ENCODE data around the gene MAPK10.

DNA sequence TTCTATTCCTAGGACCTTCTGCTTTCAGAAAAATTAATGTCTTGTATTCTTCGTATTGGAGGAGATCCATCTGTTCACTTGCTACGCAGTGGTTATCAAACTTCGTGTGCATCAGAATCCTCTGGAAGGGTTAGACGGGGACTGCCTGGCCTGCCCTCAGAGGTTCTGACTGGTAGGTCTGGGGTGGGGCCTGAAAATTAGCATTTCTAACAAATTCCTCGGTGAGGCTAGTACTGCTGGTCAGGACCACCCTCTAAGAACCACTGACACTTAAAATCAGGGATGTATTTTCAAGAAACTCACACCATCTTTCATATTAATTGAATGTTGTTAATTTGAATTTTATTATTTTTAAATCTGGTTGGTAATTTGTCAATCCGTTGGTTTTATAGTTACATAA, 63.0 kb downstream of the MAPK10 start:
- TF ChIP-seq EZH2 (IDR thresholded peaks at IDR 0.05; ENCODE audit: low read length, unreplicated experiment) (no peak), CTCF (conservative IDR thresholded peaks at IDR 0.05; ENCODE audit: low read depth, low read length) (no peak), EZH2phosphoT487 (IDR thresholded peaks at IDR 0.05; ENCODE audit: borderline replicate concordance, low read length) (no peak)

Measured in PC-3 (cell line).